Keratinocyte (primary cell): ENCODE data around the gene NEB.
"Not testable (repeated sequence)": the region's sequence is repeated elsewhere in the genome, so short reads cannot be mapped to it uniquely, and the experiment has no call there.

Experiments used
- EZH2 ChIP-seq: IDR thresholded peaks from one replicate; pipeline ENCODE4 v1.6.1; 2012; ENCODE audit warnings: inconsistent platforms, mild to moderate bottlenecking, low read length, moderate library complexity
- TF ChIP-seq, protein P1 (sequence below), 3 experiments: IDR thresholded peaks in 1 of 3; conservative IDR thresholded peaks in 1 of 3; optimal IDR thresholded peaks in 1 of 3; 2 replicates in 2 of 3; 3 replicates in 1 of 3; pipeline versions ENCODE3 to v1.5.1; 2011; ENCODE audit warnings: low read length in 3 of 3, mild to moderate bottlenecking in 3 of 3, moderate library complexity in 2 of 3, control low read depth in 1 of 3, inconsistent platforms in 1 of 3; ENCODE audit not compliant: insufficient read depth in 2 of 3; ENCODE audit errors: extremely low read depth in 1 of 3

DNA sequence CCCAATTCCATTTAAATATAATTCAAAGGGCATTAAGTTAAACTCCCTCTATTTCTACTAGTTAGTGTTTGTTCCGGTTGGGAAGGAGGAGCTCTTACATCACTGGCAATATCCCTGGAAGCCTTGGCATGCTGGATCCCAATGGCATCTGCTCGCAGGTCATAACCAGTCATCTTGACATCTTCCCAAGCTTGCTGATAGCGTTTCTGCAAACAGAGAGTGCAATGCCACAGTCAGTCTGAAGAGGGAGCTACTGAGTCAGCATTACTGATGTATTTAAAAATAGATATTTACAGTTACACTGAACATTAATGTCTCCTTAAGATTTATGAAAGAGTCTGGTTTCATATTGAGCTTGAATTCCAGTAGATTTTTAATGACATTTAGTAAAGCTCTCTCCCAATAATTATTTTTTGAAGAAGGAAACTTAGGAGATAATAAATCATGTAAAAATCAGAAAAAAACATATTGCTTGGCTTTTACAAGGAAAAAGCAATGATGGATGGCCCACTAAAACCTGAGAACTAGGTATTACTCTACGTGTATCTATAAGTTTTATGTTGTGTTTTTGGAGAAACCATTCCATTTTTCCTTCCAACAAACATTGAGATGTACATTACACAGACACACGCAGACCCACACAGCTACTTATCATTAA lies 142.9 kb downstream of the NEB start:
- TF ChIP-seq EZH2: not testable (repeated sequence)
- TF ChIP-seq, protein P1, sequence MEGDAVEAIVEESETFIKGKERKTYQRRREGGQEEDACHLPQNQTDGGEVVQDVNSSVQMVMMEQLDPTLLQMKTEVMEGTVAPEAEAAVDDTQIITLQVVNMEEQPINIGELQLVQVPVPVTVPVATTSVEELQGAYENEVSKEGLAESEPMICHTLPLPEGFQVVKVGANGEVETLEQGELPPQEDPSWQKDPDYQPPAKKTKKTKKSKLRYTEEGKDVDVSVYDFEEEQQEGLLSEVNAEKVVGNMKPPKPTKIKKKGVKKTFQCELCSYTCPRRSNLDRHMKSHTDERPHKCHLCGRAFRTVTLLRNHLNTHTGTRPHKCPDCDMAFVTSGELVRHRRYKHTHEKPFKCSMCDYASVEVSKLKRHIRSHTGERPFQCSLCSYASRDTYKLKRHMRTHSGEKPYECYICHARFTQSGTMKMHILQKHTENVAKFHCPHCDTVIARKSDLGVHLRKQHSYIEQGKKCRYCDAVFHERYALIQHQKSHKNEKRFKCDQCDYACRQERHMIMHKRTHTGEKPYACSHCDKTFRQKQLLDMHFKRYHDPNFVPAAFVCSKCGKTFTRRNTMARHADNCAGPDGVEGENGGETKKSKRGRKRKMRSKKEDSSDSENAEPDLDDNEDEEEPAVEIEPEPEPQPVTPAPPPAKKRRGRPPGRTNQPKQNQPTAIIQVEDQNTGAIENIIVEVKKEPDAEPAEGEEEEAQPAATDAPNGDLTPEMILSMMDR (optimal IDR thresholded peaks at IDR 0.05 in 1 of 3, IDR thresholded peaks at IDR 0.05 in 1 of 3, conservative IDR thresholded peaks at IDR 0.05 in 1 of 3; ENCODE audit: extremely low read depth in 1 of 3, insufficient read depth in 2 of 3, low read length in 3 of 3): not testable (repeated sequence)
